BE2C (cell line): ENCODE measurements around the gene HRC.

Source experiments
- DNase-seq: peaks from one replicate; pipeline ENCODE4 v3.0.0-alpha.2; 2020
- H3K27me3 ChIP-seq: fragments of 250-450 bp; sonication (Bioruptor Pico); 2 replicates; pipeline ENCODE4 v1.5.1; 2020; ENCODE audit warnings: mild to moderate bottlenecking
- H3K36me3 ChIP-seq: fragments of 250-450 bp; sonication (Bioruptor Pico); 2 replicates; pipeline ENCODE4 v1.5.1; 2020; ENCODE audit warnings: mild to moderate bottlenecking
- H3K4me1 ChIP-seq: fragments of 250-450 bp; sonication (Bioruptor Pico); 2 replicates; pipeline ENCODE4 v1.5.1; 2020
- H3K4me3 ChIP-seq: 2 replicates; pipeline ENCODE4 v1.5.1; 2011; ENCODE audit warnings: low read depth, low read length
- H3K9me3 ChIP-seq: fragments of 250-450 bp; sonication (Bioruptor Pico); 2 replicates; pipeline ENCODE4 v1.5.1; 2020
- TF ChIP-seq, protein P1 (sequence below): IDR thresholded peaks from 2 replicates; pipeline ENCODE4 v1.5.1; 2012; ENCODE audit warnings: mild to moderate bottlenecking, low read depth, low read length

The HRC gene

DNA sequence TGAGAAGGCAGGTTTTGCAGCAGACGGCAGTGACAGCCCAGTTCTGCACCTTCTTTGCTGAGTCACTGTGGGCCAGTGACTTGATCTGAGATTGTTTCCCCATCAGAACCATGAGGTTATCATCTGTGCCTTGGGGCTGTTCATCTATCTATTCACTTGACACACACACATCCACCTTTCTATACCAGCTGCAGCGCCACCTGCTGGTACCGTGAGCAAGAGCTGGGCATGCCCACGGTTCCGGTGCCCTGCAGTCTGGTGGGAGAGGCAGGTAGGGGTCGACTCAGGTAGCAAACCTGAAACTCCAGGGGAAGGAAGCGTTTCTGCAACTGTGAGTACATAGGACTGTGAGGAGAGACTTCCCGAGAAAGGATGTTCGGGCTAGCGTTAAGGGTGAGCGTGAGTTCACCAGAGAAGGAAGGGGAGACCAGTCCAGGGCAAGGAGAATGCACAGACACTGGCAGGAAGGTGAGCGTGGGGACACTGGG, 48.5 kb downstream of the HRC start:
- H3K36me3 ChIP-seq = peaks cover 83% of the 10 kb centered on the region
- no peaks in the 10 kb centered on the region for H3K9me3 ChIP-seq
- no peak overlapping the region for H3K4me3 ChIP-seq
- TF ChIP-seq, protein P1, sequence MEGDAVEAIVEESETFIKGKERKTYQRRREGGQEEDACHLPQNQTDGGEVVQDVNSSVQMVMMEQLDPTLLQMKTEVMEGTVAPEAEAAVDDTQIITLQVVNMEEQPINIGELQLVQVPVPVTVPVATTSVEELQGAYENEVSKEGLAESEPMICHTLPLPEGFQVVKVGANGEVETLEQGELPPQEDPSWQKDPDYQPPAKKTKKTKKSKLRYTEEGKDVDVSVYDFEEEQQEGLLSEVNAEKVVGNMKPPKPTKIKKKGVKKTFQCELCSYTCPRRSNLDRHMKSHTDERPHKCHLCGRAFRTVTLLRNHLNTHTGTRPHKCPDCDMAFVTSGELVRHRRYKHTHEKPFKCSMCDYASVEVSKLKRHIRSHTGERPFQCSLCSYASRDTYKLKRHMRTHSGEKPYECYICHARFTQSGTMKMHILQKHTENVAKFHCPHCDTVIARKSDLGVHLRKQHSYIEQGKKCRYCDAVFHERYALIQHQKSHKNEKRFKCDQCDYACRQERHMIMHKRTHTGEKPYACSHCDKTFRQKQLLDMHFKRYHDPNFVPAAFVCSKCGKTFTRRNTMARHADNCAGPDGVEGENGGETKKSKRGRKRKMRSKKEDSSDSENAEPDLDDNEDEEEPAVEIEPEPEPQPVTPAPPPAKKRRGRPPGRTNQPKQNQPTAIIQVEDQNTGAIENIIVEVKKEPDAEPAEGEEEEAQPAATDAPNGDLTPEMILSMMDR = peak; percentile 94
- peaks cover 20% of the 10 kb centered on the region for H3K4me1 ChIP-seq
- DNase-seq = peak; percentile 83
- no peaks in the 10 kb centered on the region for H3K27me3 ChIP-seq

DNA sequence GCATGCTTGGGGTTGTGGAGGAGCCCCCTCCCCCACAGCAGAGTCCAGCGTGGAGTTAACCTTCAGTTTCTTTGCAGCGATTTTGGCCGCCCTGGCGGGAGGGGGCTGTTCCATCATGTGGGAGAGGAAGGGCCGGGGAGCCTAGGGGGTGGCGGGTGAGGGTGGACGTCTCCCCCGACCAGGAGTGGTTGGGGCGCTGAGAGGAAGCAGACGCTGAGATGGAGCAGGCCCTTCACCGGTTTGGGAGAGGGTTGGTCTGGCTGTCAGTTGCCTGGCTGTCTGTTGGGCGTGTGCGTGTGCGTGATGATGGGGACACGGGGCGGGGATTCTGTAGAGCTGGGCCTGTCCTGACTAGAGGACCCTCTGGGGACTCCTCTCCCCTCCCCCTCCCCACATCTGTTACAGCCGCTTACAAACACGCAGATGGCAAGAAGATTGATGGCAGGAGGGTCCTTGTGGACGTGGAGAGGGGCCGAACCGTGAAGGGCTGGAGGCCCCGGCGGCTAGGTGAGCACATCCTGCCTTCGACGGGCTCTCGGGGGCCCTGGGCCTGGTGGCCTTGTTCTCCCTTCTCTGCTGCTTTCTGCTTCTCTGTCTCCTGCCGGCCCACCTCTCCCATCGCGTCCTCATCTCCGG, 50.8 kb downstream of the HRC start:
- DNase-seq = peak; percentile 75
- H3K4me3 ChIP-seq = no peak overlapping the region
- peaks cover 92% of the 10 kb centered on the region for H3K36me3 ChIP-seq
- no peaks in the 10 kb centered on the region for H3K27me3 ChIP-seq
- peaks cover 20% of the 10 kb centered on the region for H3K4me1 ChIP-seq
- H3K9me3 ChIP-seq = no peaks in the 10 kb centered on the region
- TF ChIP-seq, protein P1 = no peak

DNA sequence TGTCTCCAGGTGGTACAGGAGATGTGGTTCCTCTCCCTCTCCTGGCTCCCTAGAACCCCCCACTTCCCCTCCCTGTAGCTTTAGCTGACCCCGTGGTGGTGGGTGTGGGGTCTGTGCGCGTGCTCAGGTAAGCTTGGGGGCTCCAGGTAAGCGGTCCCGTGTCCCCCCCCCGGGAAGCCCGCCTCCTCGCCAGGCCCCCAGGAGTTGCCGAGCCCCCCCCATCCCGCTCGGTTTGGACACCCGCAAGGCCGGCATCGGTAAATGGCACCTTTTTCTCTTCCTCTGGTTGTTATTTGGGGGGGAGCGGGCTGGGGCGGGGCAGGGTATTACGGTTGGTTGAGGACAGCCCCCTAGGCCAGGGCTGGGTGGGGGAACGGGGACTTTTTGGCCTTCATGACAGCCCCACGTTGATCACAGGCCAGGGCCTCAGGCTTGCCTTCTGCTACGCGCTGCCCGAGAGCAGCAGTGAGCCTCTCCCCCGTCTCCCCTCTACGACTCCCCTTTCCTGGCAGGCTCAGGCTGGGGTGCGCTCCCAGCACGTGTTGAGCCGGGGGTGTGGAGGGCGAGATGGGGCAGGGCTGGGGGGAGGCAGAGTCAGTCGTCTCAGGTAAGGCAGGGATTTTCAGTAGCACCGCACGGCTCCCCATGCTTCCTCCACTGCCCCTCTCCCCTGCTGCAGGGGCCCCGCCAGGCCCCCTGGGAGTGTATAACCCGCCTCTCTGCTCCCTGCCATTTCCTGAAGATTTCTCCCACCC, 51.7 kb downstream of the HRC start:
- Histone ChIP-seq H3K4me1 (peaks cover 20% of the 10 kb centered on the region), H3K9me3 (no peaks in the 10 kb centered on the region), H3K4me3 (no peak overlapping the region), H3K27me3 (no peaks in the 10 kb centered on the region), H3K36me3 (peaks cover 92% of the 10 kb centered on the region)
- DNase-seq = no peak
- TF ChIP-seq, protein P1 = no peak

DNA sequence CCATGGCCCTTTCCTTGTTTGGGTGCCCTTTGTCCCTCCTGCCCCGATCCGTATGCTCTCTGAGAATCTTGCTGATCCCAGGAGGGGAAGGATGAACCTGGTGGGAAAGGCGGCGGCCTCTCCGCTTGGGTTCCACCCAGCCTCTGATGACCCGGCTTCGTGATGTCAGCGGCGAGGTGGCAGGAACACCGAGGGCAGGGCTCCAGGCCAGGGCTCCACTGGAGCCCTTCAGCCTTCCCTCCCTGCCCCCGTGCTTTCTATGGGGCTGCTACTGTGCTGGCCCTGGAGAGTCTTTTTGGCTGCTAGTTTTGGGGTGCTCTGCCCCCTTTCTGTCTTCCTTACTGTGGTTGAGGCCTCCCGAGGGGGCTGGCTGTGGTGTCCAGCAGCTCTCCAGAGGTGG, 52.9 kb downstream of the HRC start:
- TF ChIP-seq, protein P1 = no peak
- peaks cover 20% of the 10 kb centered on the region for H3K4me1 ChIP-seq
- DNase-seq = no peak
- H3K4me3 ChIP-seq = no peak overlapping the region
- no peaks in the 10 kb centered on the region for H3K9me3 ChIP-seq
- peaks cover 90% of the 10 kb centered on the region for H3K36me3 ChIP-seq
- H3K27me3 ChIP-seq = no peaks in the 10 kb centered on the region
